ENCODE data around the gene TBC1D3B.
"Not testable (repeated sequence)": the region's sequence is repeated elsewhere in the genome, so short reads cannot be mapped to it uniquely, and the experiment has no call there.

The TBC1D3B gene

GRCh38 chr17:36198831-36199465 is 22.5 kb upstream of the TBC1D3B start:
- DNase-seq: peak; percentile 64

GRCh38 chr17:36197387-36197703 is 20.9 kb upstream of the TBC1D3B start:
- DNase-seq: no peak

- no peak for DNase-seq
These were observed 19.7 kb upstream of the TBC1D3B start for GRCh38 chr17:36196131-36196486.

GRCh38 chr17:36195434-36196130 is 19.1 kb upstream of the TBC1D3B start:
- DNase-seq: no peak

- not testable (repeated sequence) for DNase-seq
These were observed 18.5 kb upstream of the TBC1D3B start for GRCh38 chr17:36194832-36195433.

GRCh38 chr17:36194147-36194831 is 17.9 kb upstream of the TBC1D3B start:
- not testable (repeated sequence) for DNase-seq

- DNase-seq: no peak
These were observed 16.9 kb upstream of the TBC1D3B start for GRCh38 chr17:36193216-36193775.

GRCh38 chr17:36190549-36191330 is 14.3 kb upstream of the TBC1D3B start:
- not testable (repeated sequence) for DNase-seq

- not testable (repeated sequence) for DNase-seq
These were observed 13.6 kb upstream of the TBC1D3B start for GRCh38 chr17:36189993-36190392.

GRCh38 chr17:36188891-36189306 is 12.5 kb upstream of the TBC1D3B start:
- peak; percentile 57 for DNase-seq

GRCh38 chr17:36187943-36188665 is 11.7 kb upstream of the TBC1D3B start:
- not testable (repeated sequence) for DNase-seq

GRCh38 chr17:36186810-36187763 is 10.7 kb upstream of the TBC1D3B start:
- not testable (repeated sequence) for DNase-seq

- no peak for DNase-seq
These were observed 9.0 kb upstream of the TBC1D3B start for GRCh38 chr17:36185416-36185815.

- DNase-seq: no peak
These were observed 7.8 kb upstream of the TBC1D3B start for GRCh38 chr17:36184023-36184765.

- DNase-seq: no peak
These were observed 6.8 kb upstream of the TBC1D3B start for GRCh38 chr17:36183001-36183971.

GRCh38 chr17:36182176-36183000 is 6.0 kb upstream of the TBC1D3B start:
- DNase-seq: no peak

- not testable (repeated sequence) for DNase-seq
These were observed 5.2 kb upstream of the TBC1D3B start for GRCh38 chr17:36181446-36182175.

All from CD4-positive, alpha-beta T cell treated with Interleukin-17A for 1 hour (primary cell).